Activated CD8-positive, alpha-beta T cell treated with anti-CD3 and anti-CD28 coated beads, Interleukin-2, amount 10 ng/mL, durations not matched to agents 7 days and 5 days (primary cell): ENCODE results near the gene DLG3. TPM values are rescaled to one million over a fixed set of nuclear protein-coding genes. Genes with fewer than 3 reads are reported as not detected.

Experiments
- ATAC-seq: fragments of 150-1000 bp; cut with Tn5 transposase; one replicate; pipeline ENCODE4 v1.10.0; 2021; ENCODE audit warnings: moderate library complexity
- CTCF ChIA-PET: fragments of 350-600 bp; sonication (Branson Sonifier 250); formaldehyde crosslinking; loops from one replicate; lab custom pipeline; 2021; ENCODE audit warnings: antibody characterized with exemption; lab: Charles Lee
- POLR2A ChIA-PET: fragments of 350-600 bp; sonication (Branson Sonifier 250); formaldehyde crosslinking; loops from one replicate; lab custom pipeline; 2021; ENCODE audit warnings: antibody characterized with exemption; lab: Charles Lee
- DNase-seq: peaks from one replicate; pipeline ENCODE4 v3.0.0-alpha.2; 2020
- H3K27ac Mint-ChIP-seq: one replicate; pipeline ENCODE4 v1.8.0; 2021; ENCODE audit warnings: mild to moderate bottlenecking, mixed read lengths
- H3K27me3 Mint-ChIP-seq: one replicate; pipeline ENCODE4 v1.8.0; 2021; ENCODE audit warnings: low read depth, mixed read lengths
- H3K36me3 Mint-ChIP-seq: one replicate; pipeline ENCODE4 v1.8.0; 2021; ENCODE audit warnings: low read depth, mixed read lengths
- H3K4me1 Mint-ChIP-seq: one replicate; pipeline ENCODE4 v1.8.0; 2021; ENCODE audit warnings: low read depth, mixed read lengths
- H3K4me3 Mint-ChIP-seq: one replicate; pipeline ENCODE4 v1.8.0; 2021; ENCODE audit warnings: mild to moderate bottlenecking, mixed read lengths
- H3K9me3 Mint-ChIP-seq: one replicate; pipeline ENCODE4 v1.8.0; 2022; ENCODE audit warnings: mixed read lengths; ENCODE audit not compliant: insufficient read depth
- total RNA-seq, 2 experiments: library from RNA; stranded (reverse); gene quantifications; one replicate each; pipeline ENCODE4 v1.2.3, GENCODE V29; 2021

Gene DLG3
- total RNA-seq, 2 experiments from 2014 or later: 22.8 to 24.6 TPM

DNA sequence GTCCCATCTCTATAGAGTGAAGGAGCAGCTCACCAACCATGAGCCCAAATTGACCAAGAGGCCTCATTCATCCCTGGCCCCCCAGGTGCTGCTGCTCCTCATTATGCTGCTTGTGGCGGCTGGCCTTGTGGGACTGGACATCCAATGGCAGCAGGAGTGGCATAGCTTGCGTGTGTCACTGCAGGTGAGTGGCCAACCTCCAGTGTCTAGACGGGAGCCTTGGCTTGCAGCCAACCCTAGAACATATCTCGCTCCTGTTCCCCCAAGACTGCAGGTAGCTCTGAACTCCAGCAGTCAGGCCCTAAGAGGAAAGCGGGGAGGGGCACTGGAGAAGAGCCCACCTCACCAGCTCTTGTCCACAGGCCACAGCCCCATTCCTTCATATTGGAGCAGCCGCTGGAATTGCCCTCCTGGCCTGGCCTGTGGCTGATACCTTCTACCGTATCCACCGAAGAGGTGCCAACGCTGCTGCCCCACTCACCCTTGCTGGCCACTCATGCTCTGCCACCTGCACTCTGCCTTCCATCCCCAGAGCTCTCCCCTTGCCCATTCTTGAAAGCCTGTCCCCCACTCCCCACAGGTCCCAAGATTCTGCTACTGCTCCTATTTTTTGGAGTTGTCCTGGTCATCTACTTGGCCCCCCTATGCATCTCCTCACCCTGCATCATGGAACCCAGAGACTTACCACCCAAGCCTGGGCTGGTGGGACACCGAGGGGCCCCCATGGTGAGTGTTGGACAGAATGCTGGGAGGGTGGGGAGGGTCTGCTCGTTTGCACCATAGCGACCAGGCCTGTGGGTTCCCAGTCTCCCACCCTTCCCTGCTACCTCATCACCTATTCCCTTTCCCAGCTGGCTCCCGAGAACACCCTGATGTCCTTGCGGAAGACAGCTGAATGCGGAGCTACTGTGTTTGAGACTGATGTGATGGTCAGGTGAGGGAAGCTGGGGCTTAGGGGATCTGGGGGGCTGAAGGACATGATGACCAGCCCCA, 18.1 kb upstream of the DLG3 start:
- DNase-seq: no peak
- Mint-ChIP-seq H3K4me1 (no peaks in the 10 kb centered on the region), H3K9me3 (no peaks in the 10 kb centered on the region), H3K36me3 (no peaks in the 10 kb centered on the region), H3K4me3 (no peak overlapping the region), H3K27me3 (no peaks in the 10 kb centered on the region), H3K27ac (no peak overlapping the region)
- CTCF ChIA-PET: no interaction called here
- POLR2A ChIA-PET: interaction anchor here (0.6 kb wide), 1 partner anchor 114 kb away, joined by 4 read pairs; no protein-coding TSS in a partner anchor
- ATAC-seq: no peak

DNA sequence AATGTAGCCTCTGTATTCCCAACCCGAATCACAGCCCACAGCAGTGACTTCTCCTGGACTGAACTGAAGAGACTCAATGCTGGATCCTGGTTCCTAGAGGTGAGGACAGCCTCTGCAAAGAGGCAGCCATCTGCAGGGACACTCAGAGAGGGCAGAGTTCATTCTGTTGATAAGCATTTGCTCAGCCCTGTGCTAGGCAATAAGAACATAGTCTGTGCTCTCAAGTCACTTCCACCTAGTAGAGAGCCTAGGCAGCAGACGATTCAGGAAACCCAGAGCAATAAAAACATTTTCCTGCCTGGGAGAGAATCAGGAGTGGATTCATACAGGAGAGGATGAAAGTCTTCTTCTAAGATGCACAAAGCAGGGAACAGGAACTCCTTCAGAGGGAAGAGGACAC, 17.3 kb upstream of the DLG3 start:
- Mint-ChIP-seq H3K9me3 (no peaks in the 10 kb centered on the region), H3K4me1 (no peaks in the 10 kb centered on the region), H3K4me3 (no peak overlapping the region), H3K27me3 (no peaks in the 10 kb centered on the region), H3K27ac (no peak overlapping the region), H3K36me3 (no peaks in the 10 kb centered on the region)
- POLR2A ChIA-PET: no interaction called here
- CTCF ChIA-PET: no interaction called here
- ATAC-seq (no peak), DNase-seq (no peak)

DNA sequence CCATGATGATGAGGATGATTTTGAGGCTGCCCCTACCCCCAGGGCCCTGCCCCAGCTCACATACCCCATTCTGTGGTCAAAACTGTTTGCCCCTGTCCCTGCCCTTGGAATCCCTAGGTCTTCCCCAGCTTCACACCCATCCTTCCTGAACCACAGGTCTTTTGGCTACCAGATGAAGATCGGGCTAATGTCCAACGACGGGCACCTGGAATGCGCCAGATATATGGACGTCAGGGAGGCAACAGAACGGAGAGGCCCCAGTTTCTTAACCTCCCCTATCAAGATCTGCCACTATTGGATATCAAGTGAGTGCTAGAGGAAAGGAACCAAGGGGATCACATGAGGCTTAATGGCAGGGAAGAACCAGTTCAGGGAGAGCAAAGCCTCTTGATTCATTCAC, 14.9 kb upstream of the DLG3 start:
- ATAC-seq (no peak), DNase-seq (no peak)
- Mint-ChIP-seq H3K27me3 (no peaks in the 10 kb centered on the region), H3K36me3 (no peaks in the 10 kb centered on the region), H3K4me3 (no peak overlapping the region), H3K4me1 (peaks cover 12% of the 10 kb centered on the region), H3K27ac (no peak overlapping the region), H3K9me3 (no peaks in the 10 kb centered on the region)
- ChIA-PET POLR2A (no interaction called here), CTCF (no interaction called here)

DNA sequence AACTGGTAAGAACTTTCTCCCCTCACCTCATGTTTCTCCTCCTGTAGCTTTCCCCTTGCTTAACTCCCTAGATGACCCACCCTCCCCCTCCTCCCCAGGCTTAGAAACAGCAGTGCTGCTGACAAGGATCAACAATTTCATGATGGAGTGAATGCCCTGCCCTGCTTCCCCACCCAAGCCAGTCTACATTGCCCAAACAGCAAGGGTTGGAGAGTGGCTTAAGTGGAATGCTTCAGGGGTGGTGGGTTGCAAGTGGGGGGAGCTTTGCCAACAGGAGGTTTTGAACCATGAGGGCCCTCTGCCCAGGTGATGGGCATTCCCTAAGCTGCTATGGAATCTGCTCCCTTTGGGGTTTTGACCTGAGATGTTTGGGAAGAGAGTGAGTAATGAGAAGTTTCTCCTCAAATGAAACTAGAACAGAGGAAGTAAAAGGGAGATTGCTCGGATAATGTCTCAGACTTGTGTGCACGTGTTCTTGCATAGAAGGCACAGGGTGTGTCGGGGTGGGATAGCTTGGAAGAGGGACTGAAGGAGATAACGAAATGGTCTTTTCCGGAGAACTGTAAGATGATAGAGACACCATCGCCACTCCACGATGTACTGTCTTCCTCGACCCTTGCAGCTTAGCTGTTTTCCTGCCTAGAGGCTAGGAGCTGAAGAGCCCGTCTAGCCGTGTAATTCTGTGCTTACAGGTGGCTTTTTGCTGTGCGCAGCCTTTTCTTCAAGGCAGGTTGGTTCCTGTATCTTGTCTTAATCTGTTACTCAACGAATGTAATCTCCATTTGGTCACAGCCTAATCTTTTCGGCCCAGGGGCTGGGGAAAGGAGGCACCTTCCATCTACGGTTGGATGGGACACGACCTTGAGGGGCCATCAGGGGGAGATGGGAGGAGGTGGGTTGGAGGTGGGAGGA, 11.4 kb upstream of the DLG3 start:
- no peak for DNase-seq
- H3K9me3 Mint-ChIP-seq: no peaks in the 10 kb centered on the region
- ChIA-PET CTCF (interaction anchor here (0.7 to 4.1 kb wide), 9 partner anchors 10 to 300 kb away, joined by 3 to 15 read pairs (median 4); partner anchors contain the start of genes GDPD2 and IGBP1), POLR2A (interaction anchor here (0.7 kb wide), 1 partner anchor 11 kb away, joined by 3 read pairs; the partner anchor contains the start of gene GDPD2)
- H3K27me3 Mint-ChIP-seq: peaks cover 5% of the 10 kb centered on the region
- H3K4me3 Mint-ChIP-seq: peak overlapping the region; percentile 86
- no peak for ATAC-seq
- peaks cover 29% of the 10 kb centered on the region for H3K4me1 Mint-ChIP-seq
- H3K27ac Mint-ChIP-seq: peak overlapping the region; percentile 68
- H3K36me3 Mint-ChIP-seq: no peaks in the 10 kb centered on the region

DNA sequence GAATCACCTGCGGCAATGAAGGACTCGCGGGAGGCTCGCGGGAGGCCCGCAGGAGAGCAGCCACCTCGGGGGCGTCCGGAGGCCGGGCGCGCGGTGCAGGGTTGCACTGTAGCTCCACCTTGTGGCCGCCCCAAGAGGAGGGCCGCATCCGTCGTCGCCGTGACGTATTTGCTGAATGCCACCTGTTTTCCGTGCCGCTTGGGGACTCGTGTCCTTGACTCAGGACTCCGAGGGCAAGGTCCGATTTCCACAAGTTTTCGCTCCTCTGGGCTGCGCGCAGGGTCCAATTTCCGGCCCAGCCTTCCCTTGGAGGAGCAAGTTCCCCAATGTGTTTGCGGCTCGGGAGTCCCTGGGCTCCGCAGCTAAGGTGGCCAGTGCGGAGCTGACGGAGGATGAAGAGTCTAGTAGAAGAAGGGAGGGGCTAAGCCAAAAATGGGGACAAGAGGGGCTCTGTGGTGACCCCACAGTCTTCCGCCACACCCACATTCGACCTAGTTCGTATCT, 10.7 kb upstream of the DLG3 start:
- Mint-ChIP-seq H3K9me3 (no peaks in the 10 kb centered on the region), H3K36me3 (no peaks in the 10 kb centered on the region), H3K27me3 (peaks cover 5% of the 10 kb centered on the region), H3K27ac (peak overlapping the region; percentile 89), H3K4me1 (peaks cover 36% of the 10 kb centered on the region), H3K4me3 (peak overlapping the region; percentile 86)
- CTCF ChIA-PET: interaction anchor here (0.8 to 4.1 kb wide), 9 partner anchors 9 to 300 kb away, joined by 3 to 15 read pairs (median 6); partner anchors contain the start of genes GDPD2 and IGBP1
- peak; percentile 84 for DNase-seq
- POLR2A ChIA-PET: interaction anchor here (0.6 kb wide), 1 partner anchor 11 kb away, joined by 3 read pairs; the partner anchor contains the start of gene DLG3
- ATAC-seq: peak; percentile 85

DNA sequence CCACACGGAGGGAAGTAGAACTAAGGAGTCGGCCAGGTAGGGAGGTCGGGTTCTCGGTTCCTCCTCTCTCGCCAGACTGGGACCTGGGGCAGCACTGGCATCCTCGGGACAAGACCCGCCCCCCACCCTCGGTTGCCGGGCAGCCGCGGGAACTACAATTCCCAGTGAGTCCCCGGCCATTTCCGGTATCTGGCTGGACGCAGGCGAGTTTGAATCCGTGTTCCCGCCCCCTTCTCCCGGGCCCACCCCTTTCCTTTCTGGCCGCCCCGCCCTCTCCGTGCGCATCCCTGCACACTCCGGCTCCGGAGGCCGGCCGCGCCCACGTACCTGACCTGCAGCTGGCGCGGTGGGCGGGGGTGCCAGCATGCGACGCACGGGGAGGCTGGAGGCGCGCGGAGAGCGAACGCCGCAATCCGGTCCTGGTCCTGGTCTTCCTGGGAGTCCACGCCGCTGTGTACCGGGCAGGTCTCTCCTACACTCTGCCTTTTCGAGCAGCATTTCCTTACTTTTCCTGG, 10.2 kb upstream of the DLG3 start:
- no peaks in the 10 kb centered on the region for H3K36me3 Mint-ChIP-seq
- POLR2A ChIA-PET: interaction anchor here (0.6 kb wide), 1 partner anchor 10 kb away, joined by 3 read pairs; the partner anchor contains the start of gene DLG3
- H3K27me3 Mint-ChIP-seq: peaks cover 6% of the 10 kb centered on the region
- peak overlapping the region; percentile 86 for H3K4me3 Mint-ChIP-seq
- CTCF ChIA-PET: interaction anchor here (1.0 to 4.1 kb wide), 6 partner anchors 8 to 301 kb away, joined by 4 to 15 read pairs (median 10); partner anchors contain the start of genes GDPD2 and IGBP1
- peak overlapping the region; percentile 89 for H3K27ac Mint-ChIP-seq
- ATAC-seq (peak; percentile 70), DNase-seq (peak; percentile 77)
- no peaks in the 10 kb centered on the region for H3K9me3 Mint-ChIP-seq
- H3K4me1 Mint-ChIP-seq: peaks cover 41% of the 10 kb centered on the region

DNA sequence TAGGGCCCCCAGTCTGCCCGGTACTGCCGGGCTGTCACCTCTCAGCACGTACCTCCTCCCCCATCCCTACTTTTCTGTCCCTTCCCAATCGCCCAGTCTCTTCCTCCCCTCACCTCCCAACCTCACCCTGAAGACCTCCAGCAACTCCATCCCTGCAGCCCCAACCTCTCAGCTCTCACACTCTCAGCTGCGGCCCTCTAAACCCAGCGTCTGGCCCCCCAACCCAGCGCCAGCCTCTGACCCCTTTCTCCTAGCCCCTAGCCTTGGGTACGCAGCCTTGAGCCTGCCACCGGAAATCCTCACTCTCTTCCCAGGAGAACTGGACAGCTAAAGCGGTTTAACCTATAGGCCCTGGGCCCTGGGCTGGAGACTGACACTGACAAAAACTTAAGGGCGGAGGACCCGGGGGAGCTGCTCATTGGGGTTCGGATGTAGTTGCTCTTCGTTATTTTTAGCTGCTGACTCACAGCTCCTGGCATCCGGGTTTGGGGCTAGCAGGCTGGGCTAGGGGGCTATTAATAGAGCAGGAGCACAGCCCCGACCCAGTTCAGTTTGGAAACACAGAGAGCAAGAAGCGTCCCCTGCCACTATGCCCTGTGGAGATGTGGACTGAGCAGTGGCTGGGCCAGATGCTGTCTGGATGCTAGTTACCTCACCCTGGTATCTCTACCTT, 9.6 kb upstream of the DLG3 start:
- CTCF ChIA-PET: interaction anchor here (0.9 to 4.1 kb wide), 5 partner anchors 17 to 301 kb away, joined by 3 to 15 read pairs (median 6); partner anchors contain the start of gene IGBP1
- Mint-ChIP-seq H3K27me3 (peaks cover 9% of the 10 kb centered on the region), H3K4me3 (peak overlapping the region; percentile 86), H3K36me3 (no peaks in the 10 kb centered on the region), H3K4me1 (peaks cover 44% of the 10 kb centered on the region), H3K27ac (peak overlapping the region; percentile 77), H3K9me3 (no peaks in the 10 kb centered on the region)
- DNase-seq: peak; percentile 47
- ATAC-seq: peak; percentile 5
- POLR2A ChIA-PET: no interaction called here

DNA sequence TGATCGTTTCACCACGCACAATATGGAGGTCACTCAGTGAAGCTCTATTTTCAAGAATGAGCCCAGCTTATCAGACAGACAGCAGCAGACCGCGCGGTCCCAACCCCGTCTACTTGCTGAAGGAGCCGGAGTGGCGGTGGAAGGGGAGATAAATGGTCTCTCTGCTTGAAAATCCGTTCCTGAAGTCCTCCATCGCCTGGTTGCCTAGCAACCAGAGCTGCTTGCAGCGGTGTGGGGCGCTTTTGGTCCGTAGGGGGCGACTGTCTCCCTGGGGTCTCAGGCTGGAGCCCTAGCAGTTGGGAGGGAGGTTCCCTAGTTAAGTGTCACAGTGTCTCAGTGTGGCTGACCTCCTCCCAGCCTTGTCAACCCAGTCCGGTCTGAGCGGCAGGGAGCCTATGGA, 8.3 kb upstream of the DLG3 start:
- H3K9me3 Mint-ChIP-seq: no peaks in the 10 kb centered on the region
- H3K4me3 Mint-ChIP-seq: no peak overlapping the region
- ChIA-PET POLR2A (interaction anchor here (1.0 to 1.1 kb wide), 2 partner anchors 9 to 15 kb away, joined by 3 read pairs; no protein-coding TSS in a partner anchor), CTCF (interaction anchor here (0.7 to 4.1 kb wide), 5 partner anchors 8 to 303 kb away, joined by 3 to 15 read pairs (median 7); partner anchors contain the start of genes DLG3 and IGBP1)
- no peak for ATAC-seq
- H3K27ac Mint-ChIP-seq: no peak overlapping the region
- peaks cover 47% of the 10 kb centered on the region for H3K4me1 Mint-ChIP-seq
- peaks cover 18% of the 10 kb centered on the region for H3K27me3 Mint-ChIP-seq
- H3K36me3 Mint-ChIP-seq: no peaks in the 10 kb centered on the region
- no peak for DNase-seq

DNA sequence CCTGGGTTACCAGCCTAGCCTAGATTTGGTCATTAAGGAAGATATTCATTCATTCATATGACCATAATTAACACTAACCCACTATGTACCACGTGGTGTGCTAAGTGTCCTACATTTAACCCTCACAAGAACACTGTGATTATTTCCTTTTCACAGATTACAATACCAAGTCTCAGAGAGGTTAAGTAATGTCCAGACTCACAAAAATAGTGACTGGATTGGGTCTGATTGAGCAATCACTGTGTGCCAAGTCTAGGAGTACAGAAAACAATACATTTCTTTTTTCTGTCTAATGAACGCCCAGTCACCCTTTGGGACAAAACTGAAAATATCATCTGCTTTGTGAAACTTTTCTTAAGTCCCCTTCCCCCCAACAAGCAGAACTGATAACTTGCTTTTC, 7.6 kb upstream of the DLG3 start:
- ChIA-PET POLR2A (no interaction called here), CTCF (interaction anchor here (0.6 to 4.1 kb wide), 5 partner anchors 8 to 303 kb away, joined by 3 to 15 read pairs (median 7); partner anchors contain the start of genes DLG3 and IGBP1)
- ATAC-seq (no peak), DNase-seq (no peak)
- no peaks in the 10 kb centered on the region for H3K36me3 Mint-ChIP-seq
- H3K9me3 Mint-ChIP-seq: no peaks in the 10 kb centered on the region
- H3K27ac Mint-ChIP-seq: no peak overlapping the region
- peaks cover 23% of the 10 kb centered on the region for H3K27me3 Mint-ChIP-seq
- peaks cover 47% of the 10 kb centered on the region for H3K4me1 Mint-ChIP-seq
- H3K4me3 Mint-ChIP-seq: no peak overlapping the region

DNA sequence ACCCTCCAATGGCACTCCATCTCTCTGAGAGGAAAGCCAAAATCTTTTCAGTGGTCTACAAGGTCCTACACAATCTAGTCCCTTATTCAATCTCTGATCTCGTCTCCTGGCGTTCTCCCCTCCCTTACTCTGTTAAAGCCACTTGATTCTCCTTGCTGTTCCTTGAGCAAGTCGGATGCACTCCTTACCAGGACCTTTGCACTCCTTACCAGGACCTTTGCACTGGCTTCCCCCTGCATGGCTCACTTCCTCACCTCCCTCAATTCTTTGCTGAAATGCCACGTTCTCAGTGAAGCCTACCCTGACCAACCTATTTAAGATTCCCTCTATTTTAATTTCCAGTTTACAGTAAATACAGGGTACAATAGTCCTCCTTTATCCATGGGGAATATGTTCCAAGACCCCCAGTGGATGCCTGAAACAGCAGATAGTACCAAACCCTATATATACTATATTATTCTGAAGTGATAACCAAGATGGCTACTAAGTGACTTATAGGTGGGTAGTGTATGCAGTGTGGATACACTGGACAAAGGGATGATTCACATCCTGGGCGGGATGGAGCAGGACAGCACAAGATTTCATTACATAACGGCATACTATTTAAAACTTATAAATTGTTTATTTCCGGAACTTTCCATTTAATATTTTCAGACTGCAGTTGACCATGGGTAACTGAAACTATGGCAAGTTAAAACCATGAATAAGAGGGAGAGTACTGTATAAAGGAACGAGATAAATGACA, 6.5 kb upstream of the DLG3 start:
- CTCF ChIA-PET: interaction anchor here (0.6 kb wide), 1 partner anchor 267 kb away, joined by 3 read pairs; no protein-coding TSS in a partner anchor
- H3K27me3 Mint-ChIP-seq: peaks cover 34% of the 10 kb centered on the region
- H3K36me3 Mint-ChIP-seq: no peaks in the 10 kb centered on the region
- no peaks in the 10 kb centered on the region for H3K9me3 Mint-ChIP-seq
- DNase-seq (no peak), ATAC-seq (no peak)
- H3K4me3 Mint-ChIP-seq: peak overlapping the region; percentile 40
- POLR2A ChIA-PET: no interaction called here
- H3K27ac Mint-ChIP-seq: no peak overlapping the region
- peaks cover 45% of the 10 kb centered on the region for H3K4me1 Mint-ChIP-seq
